Limb (tissue), 2 donors: ENCODE measurements around the gene ARHGEF1.
"Not testable (repeated sequence)": the region's sequence is repeated elsewhere in the genome, so short reads cannot be mapped to it uniquely, and the experiment has no call there.

Experiments used
- DNase-seq, 2 donors: peaks; one replicate each; pipeline ENCODE4 v3.0.0-alpha.2; 2016; ENCODE audit errors: extremely low spot score in 2 of 2

Gene ARHGEF1

GRCh38 chr19:41930322-41930722 is 47.3 kb downstream of the ARHGEF1 start:
- DNase-seq: no peak

- DNase-seq: no peak
Measured at GRCh38 chr19:41930926-41931592, 48.1 kb downstream of the ARHGEF1 start.

GRCh38 chr19:41932259-41932719 is 49.3 kb downstream of the ARHGEF1 start:
- no peak for DNase-seq

- DNase-seq: no peak
Measured at GRCh38 chr19:41932720-41933332, 49.8 kb downstream of the ARHGEF1 start.

- DNase-seq: no peak
Measured at GRCh38 chr19:41933693-41934426, 50.9 kb downstream of the ARHGEF1 start.

GRCh38 chr19:41934849-41935374 is 51.9 kb downstream of the ARHGEF1 start:
- peak in 1 of 2 donors; percentile 81 for DNase-seq

- DNase-seq: peak in 1 of 2 donors; percentile 25
Measured at GRCh38 chr19:41935760-41936415, 52.9 kb downstream of the ARHGEF1 start.

- DNase-seq: peak in 1 of 2 donors; percentile 23
Measured at GRCh38 chr19:41936416-41936850, 53.4 kb downstream of the ARHGEF1 start.

GRCh38 chr19:41936961-41937360 is 54.0 kb downstream of the ARHGEF1 start:
- no peak for DNase-seq

- DNase-seq: no peak
Measured at GRCh38 chr19:41937525-41938468, 54.8 kb downstream of the ARHGEF1 start.

- not testable (repeated sequence) for DNase-seq
Measured at GRCh38 chr19:41939209-41939608, 56.2 kb downstream of the ARHGEF1 start.

- peak; percentile 18 to 80 for DNase-seq
Measured at GRCh38 chr19:41939861-41940730, 57.1 kb downstream of the ARHGEF1 start.

- no peak for DNase-seq
Measured at GRCh38 chr19:41940731-41941409, 57.9 kb downstream of the ARHGEF1 start.

- no peak for DNase-seq
Measured at GRCh38 chr19:41941410-41942202, 58.6 kb downstream of the ARHGEF1 start.

GRCh38 chr19:41944336-41944735 is 61.4 kb downstream of the ARHGEF1 start:
- DNase-seq: no peak

GRCh38 chr19:41945135-41945766 is 62.3 kb downstream of the ARHGEF1 start:
- no peak for DNase-seq

- no peak for DNase-seq
Measured at GRCh38 chr19:41947091-41947490, 64.1 kb downstream of the ARHGEF1 start.
